ENCODE measurements around the gene NOS2.

DNA sequence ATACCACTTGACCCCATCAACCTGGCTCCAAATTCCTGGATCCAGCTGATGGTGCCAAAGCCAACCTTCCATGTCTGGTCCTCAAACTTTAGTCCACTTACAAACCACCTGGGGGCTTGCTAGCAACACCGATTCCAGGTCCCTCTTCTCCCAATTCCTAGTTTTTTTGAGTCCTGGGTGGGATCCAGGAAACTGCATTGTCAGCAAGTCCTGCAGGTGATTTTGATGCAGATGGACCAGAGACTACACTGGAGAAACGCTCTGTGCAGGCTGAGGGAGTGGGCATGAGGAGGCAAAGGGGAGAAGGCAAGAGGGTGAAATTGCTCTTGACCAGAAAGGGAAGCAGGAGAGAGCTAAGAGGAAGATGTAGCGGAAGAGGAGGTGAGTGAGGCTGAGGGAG, 21.0 kb upstream of the NOS2 start:
- no peak for TF ChIP-seq CTCF (IDR thresholded peaks at IDR 0.05)
- no peak for TF ChIP-seq POLR2A (IDR thresholded peaks at IDR 0.05)
